ENCODE data around the gene PPP4R2.
"Not testable (repeated sequence)": the region's sequence is repeated elsewhere in the genome, so short reads cannot be mapped to it uniquely, and the experiment has no call there.

Gene PPP4R2

DNA sequence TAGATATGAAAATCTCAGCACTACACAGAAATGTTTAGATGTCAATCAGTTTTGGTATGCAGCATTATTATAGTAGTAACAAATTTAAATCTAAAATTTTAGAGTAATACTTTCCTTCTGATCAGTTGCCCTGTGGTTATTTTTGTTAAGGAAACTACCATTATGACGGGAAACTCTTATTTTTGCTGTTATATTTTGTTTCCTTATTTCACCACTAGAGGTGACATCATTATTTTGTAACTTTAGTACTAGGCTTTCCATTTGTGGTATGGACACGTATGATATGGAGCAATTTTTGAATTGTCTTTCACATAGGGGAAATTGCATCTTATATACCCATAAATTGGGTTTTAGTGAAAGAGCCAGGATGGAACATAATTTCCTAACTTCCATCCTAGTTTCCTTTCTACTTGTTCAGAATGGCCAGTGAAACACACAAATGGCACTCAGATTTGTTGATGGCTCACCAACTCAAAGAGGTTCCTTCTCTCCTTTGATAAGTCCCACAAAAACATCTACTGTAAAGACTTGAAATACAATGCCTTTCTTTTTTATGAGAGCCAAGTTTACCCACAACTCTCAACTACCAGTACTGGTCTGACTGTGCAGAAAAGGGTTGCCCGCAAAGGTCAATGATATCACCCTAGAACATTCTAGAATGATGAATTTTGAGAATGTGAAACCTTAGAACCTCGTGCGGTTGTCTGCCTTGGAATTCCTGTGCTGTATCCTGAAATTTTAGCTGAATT lies 19.4 kb upstream of the PPP4R2 start:
- no peak for DNase-seq (ENCODE audit: low spot score)

DNA sequence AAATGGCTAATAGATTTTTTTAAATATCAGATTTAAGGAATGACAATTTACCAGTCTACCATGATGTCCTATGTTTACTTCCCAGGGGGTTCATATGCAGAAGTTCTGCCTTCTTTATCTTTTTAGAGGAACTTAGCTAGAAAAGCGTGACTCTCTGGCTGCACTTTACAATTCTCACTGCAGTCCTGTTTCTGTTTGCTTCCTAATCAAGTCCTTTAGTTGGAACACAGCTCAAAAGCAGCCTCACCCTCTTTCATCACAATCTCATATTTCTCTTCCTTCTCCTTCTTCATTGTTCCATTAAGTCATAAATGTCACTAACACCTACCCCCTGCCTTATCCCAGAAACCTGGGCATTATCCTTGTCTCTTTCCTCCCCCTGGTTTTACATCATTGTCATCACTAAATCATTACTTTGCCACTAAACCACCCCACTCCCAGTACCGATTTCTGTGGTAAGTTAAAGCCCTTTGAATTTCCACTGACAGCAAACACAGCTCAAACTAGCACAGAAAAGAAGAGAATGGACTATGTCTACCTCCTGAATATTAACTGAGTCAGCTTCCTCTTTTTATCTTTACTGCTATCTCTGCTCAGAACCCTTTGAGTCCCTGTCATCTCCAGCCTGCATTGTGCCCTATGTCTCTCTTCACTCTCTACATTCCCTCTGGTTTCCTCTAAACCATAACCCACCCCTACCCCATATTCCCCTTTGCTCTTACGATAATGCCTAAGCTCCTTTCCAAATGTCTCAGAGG lies 13.8 kb upstream of the PPP4R2 start:
- DNase-seq (ENCODE audit: low spot score): no peak

- no peak for DNase-seq (ENCODE audit: low spot score)
These were observed 11.0 kb upstream of the PPP4R2 start for GRCh38 chr3:72985576-72985975.

GRCh38 chr3:72990701-72991395 lies 5.8 kb upstream of the PPP4R2 start:
- DNase-seq (ENCODE audit: low spot score): no peak

DNA sequence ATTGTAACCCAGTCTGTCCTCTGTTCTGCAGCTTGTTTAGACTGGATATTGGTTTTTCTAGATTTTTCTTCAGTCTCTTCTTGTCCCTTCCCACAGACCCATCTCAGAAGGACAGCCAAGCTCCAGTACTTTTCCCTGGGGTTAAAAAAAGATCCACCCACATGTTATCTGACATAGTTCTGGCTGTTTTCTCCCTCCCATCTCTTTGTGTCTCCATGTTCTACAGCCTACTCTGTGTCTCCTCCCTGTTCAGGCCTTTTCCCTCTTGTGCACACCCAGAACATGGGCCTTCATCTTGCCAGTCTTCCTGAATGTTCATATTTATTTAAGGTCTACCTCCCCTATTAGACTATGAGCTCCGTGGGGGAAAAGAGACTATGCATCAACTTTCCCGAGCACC lies 5.1 kb upstream of the PPP4R2 start:
- no peak for DNase-seq (ENCODE audit: low spot score)

GRCh38 chr3:72993391-72993790 lies 3.2 kb upstream of the PPP4R2 start:
- no peak for DNase-seq (ENCODE audit: low spot score)

DNA sequence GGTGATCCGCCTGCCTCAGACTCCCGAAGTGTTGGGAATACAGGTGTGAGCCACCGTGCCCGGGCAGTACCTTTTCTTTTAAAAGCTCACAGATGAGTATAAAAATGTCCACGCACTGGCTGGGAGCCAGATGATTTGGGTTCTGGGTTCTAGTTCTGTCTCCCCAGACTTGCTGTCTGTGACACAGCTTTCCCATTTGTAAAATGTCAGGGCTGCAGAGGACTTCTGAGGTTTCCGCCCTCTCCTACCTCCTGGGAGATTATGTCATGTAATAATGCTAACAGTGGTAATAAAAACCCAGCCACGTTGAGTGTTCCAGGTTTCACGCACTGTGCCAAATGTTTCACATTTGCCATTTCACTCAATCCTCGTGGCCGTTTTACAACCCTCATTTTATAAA lies 1.3 kb upstream of the PPP4R2 start:
- no peak for DNase-seq (ENCODE audit: low spot score)

DNA sequence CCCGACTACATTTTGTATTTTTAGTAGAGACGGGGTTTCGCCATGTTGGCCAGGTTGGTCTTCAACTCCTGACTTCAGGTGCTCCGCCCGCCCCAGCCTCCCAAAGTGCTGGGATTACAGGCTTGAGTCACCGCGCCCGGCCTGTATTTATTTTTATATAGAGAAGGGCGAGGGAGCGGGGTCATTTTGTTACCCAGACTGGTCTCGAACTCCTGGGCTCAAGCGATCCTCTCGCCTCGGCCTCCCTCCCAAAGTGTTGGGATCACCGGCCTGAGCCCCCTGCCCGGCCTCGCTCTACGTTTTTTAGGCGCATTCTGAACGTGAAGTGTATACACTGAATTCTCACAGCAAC lies 514 bp upstream of the PPP4R2 start:
- no peak for DNase-seq (ENCODE audit: low spot score)

- peak; percentile 41 for DNase-seq (ENCODE audit: low spot score)
These were observed 880 bp downstream of the PPP4R2 start for GRCh38 chr3:72997421-72997961.

DNA sequence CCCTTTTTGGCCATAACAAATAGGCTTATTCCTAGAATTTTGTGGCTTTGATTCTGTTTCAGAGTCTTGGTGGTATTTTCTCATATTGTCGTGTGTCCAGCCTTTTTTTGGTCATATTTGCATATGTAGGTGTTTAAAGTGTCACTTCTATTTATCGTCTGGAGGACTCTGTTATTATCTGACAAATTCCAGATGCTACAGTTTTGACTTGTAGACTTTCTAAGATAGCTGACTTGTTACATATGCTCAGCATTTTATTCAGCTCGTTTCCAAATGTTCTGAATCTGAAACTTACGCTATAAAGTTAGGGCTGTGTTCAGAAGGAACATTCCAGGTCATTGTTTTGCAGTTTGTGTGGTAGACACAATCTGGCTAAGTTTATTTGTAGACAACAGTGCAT lies 1.9 kb downstream of the PPP4R2 start:
- DNase-seq (ENCODE audit: low spot score): no peak

- no peak for DNase-seq (ENCODE audit: low spot score)
These were observed 3.3 kb downstream of the PPP4R2 start for GRCh38 chr3:72999951-73000350.

GRCh38 chr3:73003050-73003449 lies 6.4 kb downstream of the PPP4R2 start:
- DNase-seq (ENCODE audit: low spot score): not testable (repeated sequence)

DNA sequence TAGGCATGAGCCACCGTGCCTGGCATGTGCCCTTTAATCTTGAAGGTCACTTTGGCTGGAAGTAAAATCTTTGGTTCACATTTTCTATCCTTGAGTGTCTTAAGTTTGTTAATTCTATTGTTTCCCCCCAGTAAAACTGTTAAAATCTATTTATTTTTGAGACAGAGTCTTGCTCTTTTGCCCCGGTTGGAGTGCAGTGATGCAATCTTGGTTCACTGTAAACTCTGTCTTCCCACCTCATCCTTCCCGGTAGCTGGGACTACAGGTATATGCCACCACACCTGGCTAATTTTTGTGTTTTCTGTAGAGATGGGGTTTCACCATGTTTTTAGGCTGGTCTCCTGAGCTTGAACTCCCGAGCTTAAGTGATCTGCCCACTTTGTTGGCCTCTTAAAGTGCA lies 7.7 kb downstream of the PPP4R2 start:
- DNase-seq (ENCODE audit: low spot score): no peak

- no peak for DNase-seq (ENCODE audit: low spot score)
These were observed 11.5 kb downstream of the PPP4R2 start for GRCh38 chr3:73007992-73008712.

DNA sequence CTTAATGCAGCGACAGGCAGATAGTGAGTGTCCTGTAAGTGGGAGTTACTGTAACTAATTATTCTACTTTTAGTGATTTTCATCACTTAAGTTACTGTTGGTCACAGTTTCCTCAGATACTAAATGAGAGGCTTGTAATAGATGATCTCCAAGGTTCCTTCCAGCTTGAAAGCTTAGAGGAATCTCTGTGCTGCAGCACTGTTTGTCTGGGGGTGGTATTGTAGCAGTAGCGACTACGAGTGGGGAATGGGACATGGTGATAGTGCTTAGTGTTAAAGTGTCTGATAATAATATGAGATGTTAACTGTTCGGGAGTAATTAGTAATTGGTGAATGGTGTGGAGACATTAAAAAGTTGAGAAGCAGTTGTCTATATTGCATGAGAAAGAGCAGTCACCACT lies 12.4 kb downstream of the PPP4R2 start:
- no peak for DNase-seq (ENCODE audit: low spot score)

- DNase-seq (ENCODE audit: low spot score): no peak
These were observed 13.1 kb downstream of the PPP4R2 start for GRCh38 chr3:73009750-73010149.

DNA sequence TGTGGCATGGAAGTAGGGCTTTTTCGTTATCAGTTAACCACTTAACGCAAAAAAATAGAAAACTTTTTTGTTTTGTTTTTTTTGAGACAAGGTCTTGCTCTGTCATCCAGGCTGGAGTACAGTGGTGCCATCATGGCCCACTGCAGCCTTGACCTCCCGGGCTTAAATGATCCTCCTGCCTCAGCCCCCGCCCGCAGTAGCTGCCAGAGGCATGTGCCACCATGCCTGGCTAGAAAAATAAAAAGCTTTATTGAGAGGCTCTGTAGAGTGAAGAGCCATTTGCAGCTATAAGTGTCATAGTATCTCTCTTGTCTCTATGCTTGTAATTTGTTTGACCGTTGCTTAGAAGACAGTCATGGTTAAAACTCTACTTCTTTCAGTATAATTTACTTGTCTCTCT lies 13.5 kb downstream of the PPP4R2 start:
- no peak for DNase-seq (ENCODE audit: low spot score)

GRCh38 chr3:73018298-73018697 lies 21.7 kb downstream of the PPP4R2 start:
- no peak for DNase-seq (ENCODE audit: low spot score)

DNA sequence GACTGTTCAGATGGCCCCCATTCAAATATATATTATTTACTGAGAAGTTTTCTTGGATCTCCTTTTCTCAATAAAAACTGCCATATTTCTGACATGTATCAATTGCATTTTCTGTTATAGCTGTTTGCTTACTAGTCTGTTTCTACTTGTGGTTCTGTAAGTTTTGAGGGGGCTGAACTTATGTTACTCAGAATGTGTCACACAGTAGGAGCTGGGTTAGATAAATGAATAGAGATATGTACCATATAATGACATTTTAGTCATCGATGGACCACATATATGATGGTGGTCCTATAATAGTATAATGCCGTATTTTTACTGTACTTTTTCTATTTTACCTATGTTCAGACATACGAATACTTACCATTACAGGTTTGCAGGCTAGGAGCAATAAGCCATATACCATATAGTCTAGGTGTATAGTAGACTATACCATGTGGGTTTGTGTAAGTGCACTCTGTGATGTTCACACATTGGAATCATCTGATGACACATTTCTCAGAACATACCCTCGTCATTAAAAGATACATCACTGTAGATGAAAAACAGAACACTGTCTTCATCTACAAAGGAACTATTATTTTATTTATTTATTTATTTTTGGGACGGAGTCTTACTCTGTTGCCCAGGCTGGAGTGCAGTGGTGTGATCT lies 22.3 kb downstream of the PPP4R2 start:
- no peak for DNase-seq (ENCODE audit: low spot score)

DNA sequence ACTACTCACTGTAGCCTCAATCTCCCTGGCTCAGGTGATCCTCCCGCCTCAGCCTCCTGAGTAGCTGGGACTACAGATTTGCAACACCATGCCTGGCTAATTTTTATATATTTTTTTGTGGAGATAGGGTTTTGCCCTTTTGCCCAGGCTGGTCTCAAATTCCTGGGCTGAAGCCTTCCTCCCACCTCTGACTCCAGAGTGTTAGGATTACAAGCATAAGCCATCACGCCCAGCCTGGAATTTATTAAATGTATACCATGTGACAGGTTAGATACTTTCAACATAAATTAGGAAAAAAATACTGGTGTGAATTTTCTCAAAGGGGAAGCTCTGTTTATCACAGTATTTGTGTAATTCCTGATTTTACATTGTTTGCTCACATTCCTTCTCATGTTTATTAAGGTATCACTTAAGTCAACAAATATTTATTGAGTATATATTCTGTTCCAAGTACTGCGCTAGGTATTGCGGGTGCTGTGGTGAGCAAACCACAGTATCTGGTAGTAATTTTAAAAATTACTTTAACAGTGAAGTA lies 24.8 kb downstream of the PPP4R2 start:
- DNase-seq (ENCODE audit: low spot score): no peak

DNA sequence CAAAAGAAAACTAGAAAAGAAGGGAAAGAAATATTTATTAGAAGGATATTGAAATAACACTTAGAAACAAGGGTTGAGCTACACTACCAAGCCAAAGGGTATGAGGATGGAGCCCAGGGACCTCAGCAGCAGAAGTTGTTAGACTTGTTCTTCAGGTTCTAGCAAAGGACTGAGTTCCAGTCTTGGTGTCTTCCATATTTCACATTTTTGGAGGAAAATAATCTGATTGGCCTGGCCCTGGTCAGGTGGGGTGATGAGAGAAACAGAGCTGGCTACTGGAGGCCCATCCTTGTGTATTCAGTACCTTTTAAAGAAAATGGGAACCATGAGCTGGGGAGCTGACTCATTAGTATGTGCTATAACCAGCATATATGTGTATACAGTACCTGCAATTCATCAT lies 28.2 kb downstream of the PPP4R2 start:
- DNase-seq (ENCODE audit: low spot score): no peak

Data from AG20443 (cell line).